ENCODE data around the gene SCNN1A. TPM values are rescaled to one million over a fixed set of nuclear protein-coding genes. Genes with fewer than 3 reads are reported as not detected.

Gene SCNN1A
- total RNA-seq, 1 experiment from 2014 or later: 118 TPM

GRCh38 chr12:6311822-6312528, 63.4 kb downstream of the SCNN1A start (continued):
- TF ChIP-seq CTCF (IDR thresholded peaks at IDR 0.05 in 2 of 3, conservative IDR thresholded peaks at IDR 0.05 in 1 of 3; ENCODE audit: borderline replicate concordance in 1 of 3, insufficient read depth in 1 of 3, low read depth in 2 of 3, low read length in 2 of 3) (no peak), ZNF274 (IDR thresholded peaks at IDR 0.05; ENCODE audit: low read depth, low read length) (no peak), ZFX (IDR thresholded peaks at IDR 0.05) (no peak), EGR1 (IDR thresholded peaks at IDR 0.05; ENCODE audit: low read depth) (no peak), JUND (IDR thresholded peaks at IDR 0.05) (no peak)
- TF ChIP-seq, protein P1, sequence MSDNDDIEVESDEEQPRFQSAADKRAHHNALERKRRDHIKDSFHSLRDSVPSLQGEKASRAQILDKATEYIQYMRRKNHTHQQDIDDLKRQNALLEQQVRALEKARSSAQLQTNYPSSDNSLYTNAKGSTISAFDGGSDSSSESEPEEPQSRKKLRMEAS (IDR thresholded peaks at IDR 0.05): no peak

- Histone ChIP-seq H3K4me1 (ENCODE audit: control insufficient read depth in 1 of 2, insufficient read depth in 2 of 2, low read length in 2 of 2) (peaks cover 31 to 45% of the 10 kb centered on the region in 2 experiments), H3K4me2 (ENCODE audit: low read length) (peak overlapping the region; percentile 93), H3K27ac (ENCODE audit: low read depth, low read length) (peak overlapping the region; percentile 63), H3K79me2 (ENCODE audit: insufficient read depth, low read length) (no peaks in the 10 kb centered on the region), H3K9me2 (ENCODE audit: insufficient read depth) (no peaks in the 10 kb centered on the region), H3K27me3 (ENCODE audit: insufficient read depth, low read length) (no peaks in the 10 kb centered on the region), H3K9me3 (ENCODE audit: control insufficient read depth in 1 of 2, insufficient read depth in 1 of 2, low read depth in 1 of 2, low read length in 2 of 2) (no peaks in the 10 kb centered on the region), H3K4me3 (replicated peaks in 1 of 2; ENCODE audit: low read depth in 1 of 2, low read length in 2 of 2) (peak overlapping the region; percentile 56 to 74), H3K36me3 (ENCODE audit: control insufficient read depth in 1 of 2, insufficient read depth in 2 of 2, low read length in 2 of 2) (peaks cover 0 to 12% of the 10 kb centered on the region in 2 experiments; a peak in 2 of 4 replicates), H3K9ac (ENCODE audit: low read length) (peak overlapping the region; percentile 70), H2AFZ (ENCODE audit: low read depth, low read length, poor library complexity, severe bottlenecking) (no peak overlapping the region), H4K20me1 (ENCODE audit: insufficient read depth) (no peaks in the 10 kb centered on the region)
- BruUV-seq (replicated peaks): TSS peak; percentile 49
- no peak for DNase-seq (ENCODE audit: low read depth, low spot score)
- ChIA-PET CTCF (interaction anchor here (0.8 kb wide), 1 partner anchor 15 kb away, joined by 3 read pairs; no protein-coding TSS in a partner anchor), POLR2A (no interaction called here), RAD21 (ENCODE audit: low non-redundant PET in 1 of 2, low total read pairs in 2 of 2, uncharacterized antibody in 2 of 2, unreplicated experiment in 2 of 2) (no interaction called here)
- peak; percentile 39 for ATAC-seq
- intact Hi-C loops (cut with micrococcal nuclease): no loop called here
- TF ChIP-seq EZH2phosphoT487 (IDR thresholded peaks at IDR 0.05; ENCODE audit: borderline replicate concordance) (no peak), CTCF (IDR thresholded peaks at IDR 0.05 in 2 of 3, conservative IDR thresholded peaks at IDR 0.05 in 1 of 3; ENCODE audit: borderline replicate concordance in 1 of 3, insufficient read depth in 1 of 3, low read depth in 2 of 3, low read length in 2 of 3) (no peak; a peak in 1 of 6 replicates), RAD21 (IDR thresholded peaks at IDR 0.05; ENCODE audit: low read depth) (no peak), SRF (IDR thresholded peaks at IDR 0.05; ENCODE audit: low read depth) (no peak), POLR2AphosphoS5 (IDR thresholded peaks at IDR 0.05; ENCODE audit: low read depth, low read length) (0 out of 2 replicates have a peak, but pooled peaks have one; percentile 2), ZFX (IDR thresholded peaks at IDR 0.05) (peak; percentile 64), POLR2A (IDR thresholded peaks at IDR 0.05; ENCODE audit: borderline replicate concordance, extremely low read depth, insufficient read depth, insufficient read length) (no peak), FOSL1 (IDR thresholded peaks at IDR 0.05; ENCODE audit: low read depth) (no peak), ZNF274 (IDR thresholded peaks at IDR 0.05; ENCODE audit: low read depth, low read length) (no peak), EGR1 (IDR thresholded peaks at IDR 0.05; ENCODE audit: low read depth) (no peak), EZH2 (IDR thresholded peaks at IDR 0.05) (no peak), YY1 (IDR thresholded peaks at IDR 0.05; ENCODE audit: extremely low read depth, insufficient replicate concordance, low read depth, low read length) (no peak)
Measured at GRCh38 chr12:6310771-6311610, 64.4 kb downstream of the SCNN1A start.
